HepG2 (cell line): ENCODE results near the gene PLCB1. TPM values are rescaled to one million over a fixed set of nuclear protein-coding genes. Genes with fewer than 3 reads are reported as not detected.

Source experiments
- ARID3A ChIP-seq: IDR thresholded peaks from 2 replicates; pipeline ENCODE4 v1.6.1; 2012; ENCODE audit warnings: low read depth, low read length, improper control_type of control experiment
- CEBPG ChIP-seq: IDR thresholded peaks from 2 replicates; pipeline ENCODE4 v1.6.1; 2016
- CENPX ChIP-seq: sonication (generic); formaldehyde crosslinking; IDR thresholded peaks from 2 replicates; pipeline ENCODE4 v1.9.0; 2021; ENCODE audit warnings: mild to moderate bottlenecking, missing genetic modification reagents, moderate library complexity
- GTF3A ChIP-seq: sonication (generic); formaldehyde crosslinking; conservative IDR thresholded peaks from 2 replicates; pipeline ENCODE4 v1.4.0; 2020; ENCODE audit warnings: mild to moderate bottlenecking, missing genetic modification reagents
- HMG20A ChIP-seq: IDR thresholded peaks from 2 replicates; pipeline ENCODE4 v1.6.1; 2016; ENCODE audit warnings: borderline replicate concordance
- HNF1B ChIP-seq: sonication (generic); formaldehyde crosslinking; IDR thresholded peaks from 2 replicates; pipeline ENCODE4 v1.5.1; 2020; ENCODE audit warnings: mild to moderate bottlenecking, moderate library complexity, missing genetic modification reagents
- ISL2 ChIP-seq: sonication (generic); formaldehyde crosslinking; IDR thresholded peaks from 2 replicates; pipeline ENCODE4 v1.5.0; 2020; ENCODE audit warnings: missing genetic modification reagents
- JUNB ChIP-seq: sonication (generic); formaldehyde crosslinking; IDR thresholded peaks from 2 replicates; pipeline ENCODE4 v1.8.0; 2022; ENCODE audit warnings: missing genetic modification reagents, mild to moderate bottlenecking, borderline replicate concordance
- KDM5B ChIP-seq: sonication (generic); formaldehyde crosslinking; IDR thresholded peaks from 2 replicates; pipeline ENCODE4 v1.4.0; 2020; ENCODE audit warnings: missing genetic modification reagents, mild to moderate bottlenecking, borderline replicate concordance
- MYPOP ChIP-seq: sonication (generic); formaldehyde crosslinking; IDR thresholded peaks from 2 replicates; pipeline ENCODE4 v1.8.1; 2023; ENCODE audit warnings: mild to moderate bottlenecking, moderate library complexity, missing genetic modification reagents
- NCOR1 ChIP-seq: fragments of 200-600 bp; sonication (generic); IDR thresholded peaks from 2 replicates; pipeline ENCODE4 v1.7.0; 2017; ENCODE audit warnings: antibody characterized with exemption, low read length, borderline replicate concordance
- NFE2 ChIP-seq: sonication (generic); formaldehyde crosslinking; IDR thresholded peaks from 2 replicates; pipeline ENCODE4 v1.4.0; 2020; ENCODE audit warnings: missing genetic modification reagents
- NR2C2 ChIP-seq: sonication (generic); formaldehyde crosslinking; IDR thresholded peaks from 2 replicates; pipeline ENCODE4 v1.4.0; 2020; ENCODE audit warnings: missing genetic modification reagents, mild to moderate bottlenecking, moderate library complexity, borderline replicate concordance
- PLRG1 ChIP-seq: fragments of 450-650 bp; conservative IDR thresholded peaks from 2 replicates; pipeline ENCODE4 v1.6.1; 2016
- POGZ ChIP-seq: sonication (generic); formaldehyde crosslinking; IDR thresholded peaks from 2 replicates; pipeline ENCODE4 v1.4.0; 2020; ENCODE audit warnings: mild to moderate bottlenecking, missing genetic modification reagents
- SIX1 ChIP-seq: sonication (generic); formaldehyde crosslinking; IDR thresholded peaks from 2 replicates; pipeline ENCODE4 v1.4.0; 2020; ENCODE audit warnings: missing genetic modification reagents, borderline replicate concordance
- SKI ChIP-seq: fragments of 450-650 bp; IDR thresholded peaks from one replicate; pipeline ENCODE4 v1.6.1; 2018; ENCODE audit warnings: mild to moderate bottlenecking; ENCODE audit not compliant: partially characterized antibody
- SMAD3 ChIP-seq: sonication (generic); formaldehyde crosslinking; IDR thresholded peaks from 2 replicates; pipeline ENCODE4 v1.4.0; 2020; ENCODE audit warnings: missing genetic modification reagents
- SMARCE1 ChIP-seq: fragments of 450-650 bp; IDR thresholded peaks from 2 replicates; pipeline ENCODE4 v1.6.1; 2017; ENCODE audit warnings: borderline replicate concordance
- SOX5 ChIP-seq: IDR thresholded peaks from 2 replicates; pipeline ENCODE4 v1.6.1; 2016; ENCODE audit warnings: borderline replicate concordance
- SRF ChIP-seq: IDR thresholded peaks from 2 replicates; pipeline ENCODE4 v1.6.1; 2011; ENCODE audit warnings: mild to moderate bottlenecking, low read depth, low read length, moderate library complexity
- ZFP82 ChIP-seq: sonication (generic); formaldehyde crosslinking; IDR thresholded peaks from 2 replicates; pipeline ENCODE4 v1.5.1; 2020; ENCODE audit warnings: mild to moderate bottlenecking, missing genetic modification reagents, borderline replicate concordance
- ZNF224 ChIP-seq: sonication (generic); formaldehyde crosslinking; IDR thresholded peaks from 2 replicates; pipeline ENCODE4 v1.5.0; 2020; ENCODE audit warnings: mild to moderate bottlenecking, missing genetic modification reagents
- ZNF24 ChIP-seq: fragments of 450-650 bp; IDR thresholded peaks from 2 replicates; pipeline ENCODE4 v1.6.1; 2017; ENCODE audit warnings: antibody characterized with exemption, mild to moderate bottlenecking
- ZNF331 ChIP-seq: sonication (generic); formaldehyde crosslinking; IDR thresholded peaks from 2 replicates; pipeline ENCODE4 v1.4.0; 2020; ENCODE audit warnings: missing genetic modification reagents
- ZNF501 ChIP-seq: sonication (generic); formaldehyde crosslinking; IDR thresholded peaks from 2 replicates; pipeline ENCODE4 v1.5.1; 2020; ENCODE audit warnings: mild to moderate bottlenecking, moderate library complexity, missing genetic modification reagents
- ZNF878 ChIP-seq: sonication (generic); formaldehyde crosslinking; IDR thresholded peaks from 2 replicates; pipeline ENCODE4 v1.8.1; 2023; ENCODE audit warnings: mild to moderate bottlenecking, missing genetic modification reagents, moderate library complexity
- ZSCAN29 ChIP-seq: sonication (generic); formaldehyde crosslinking; conservative IDR thresholded peaks from 2 replicates; pipeline ENCODE4 v1.4.0; 2020; ENCODE audit warnings: mild to moderate bottlenecking, missing genetic modification reagents
- polyA plus RNA-seq, 8 experiments: library from polyadenylated mRNA; depleted of rRNA in 3 of 8; stranded (reverse) in 7 of 8; unstranded in 1 of 8; fragments of >200 nt; fragmentation: Illumina TruSeq in 4 of 8; extraction: Trizol in 4 of 8; gene quantifications; 2 replicates each; pipeline versions ENCODE4 v1.2.1 to v1.2.3, GENCODE V29; 2011 to 2016; ENCODE audit warnings: low read depth in 4 of 8, missing spikeins in 1 of 8, mixed read lengths in 1 of 8; ENCODE audit not compliant: insufficient read depth in 1 of 8
- total RNA-seq, 5 experiments: library from RNA; depleted of rRNA; stranded (reverse); fragments of >200 nt; fragmentation: Illumina TruSeq; extraction: Trizol; gene quantifications; 2 replicates each; pipeline ENCODE4 v1.2.3, GENCODE V29; 2016; ENCODE audit warnings: low read depth in 1 of 5

PLCB1 gene
- total and polyA plus RNA-seq, 2 of the 13 experiments (the other 11 are each of a cell fraction or from before 2014, with no cell fraction given) = 42.4 to 55.9 TPM

GRCh38 chr20:8156235-8157079 is 24.4 kb downstream of the PLCB1 start (continued):
- peak; percentile 51; the same call in 1 of the 2 replicates for TF ChIP-seq ZNF331 (CRISPR knock-in tag)
- TF ChIP-seq ZNF24 = 0 out of 2 replicates have a peak, but pooled peaks have one; percentile 63
- TF ChIP-seq NR2C2 (CRISPR knock-in tag) = peak; percentile 44; the same call in 1 of the 2 replicates
- TF ChIP-seq ZFP82 = no peak
- no peak for TF ChIP-seq SMARCE1
- TF ChIP-seq SKI = peak; percentile 85
- no peak for TF ChIP-seq HNF1B (CRISPR knock-in tag)
- no peak; the same call in 1 of the 2 replicates for TF ChIP-seq ZNF878 (CRISPR knock-in tag)
- TF ChIP-seq JUNB = peak; percentile 95
- peak; percentile 98 for TF ChIP-seq HMG20A
- peak; percentile 36; the same call in 1 of the 2 replicates for TF ChIP-seq SIX1 (CRISPR knock-in tag)
- TF ChIP-seq ZNF224 (CRISPR knock-in tag) = no peak
- peak; percentile 97 for TF ChIP-seq ARID3A
- no peak for TF ChIP-seq GTF3A (CRISPR knock-in tag)
- peak; percentile 48; the same call in 1 of the 2 replicates for TF ChIP-seq POGZ (CRISPR knock-in tag)
- TF ChIP-seq SOX5 (CRISPR knock-in tag) = peak; percentile 98
- 0 out of 2 replicates have a peak, but pooled peaks have one; percentile 32 for TF ChIP-seq MYPOP (CRISPR knock-in tag)
- TF ChIP-seq NCOR1 = no peak; the same call in 1 of the 2 replicates
- no peak for TF ChIP-seq ZNF501 (CRISPR knock-in tag)
- peak; percentile 57 for TF ChIP-seq CEBPG
- no peak for TF ChIP-seq KDM5B (CRISPR knock-in tag)
- TF ChIP-seq ZSCAN29 (CRISPR knock-in tag) = peak; percentile 70; the same call in 1 of the 2 replicates
- no peak for TF ChIP-seq PLRG1
- no peak for TF ChIP-seq CENPX (CRISPR knock-in tag)
- peak; percentile 99 for TF ChIP-seq NFE2 (CRISPR knock-in tag)
- TF ChIP-seq SRF = peak; percentile 48; the same call in 1 of the 2 replicates
- peak; percentile 90 for TF ChIP-seq ISL2
- TF ChIP-seq SMAD3 (CRISPR knock-in tag) = 0 out of 2 replicates have a peak, but pooled peaks have one; percentile 61
